GM21529 (cell line): ENCODE results near the gene HDAC1.

Source experiments
- ATAC-seq: cut with Tn5 transposase; IDR thresholded peaks from one replicate; pipeline ENCODE4 v1.9.1; 2021; ENCODE audit not compliant: unreplicated experiment

HDAC1 gene

GRCh38 chr1:32367912-32368635 lies 76.2 kb downstream of the HDAC1 start:
- no peak for ATAC-seq

- no peak for ATAC-seq
These were observed 80.4 kb downstream of the HDAC1 start for GRCh38 chr1:32372149-32372756.

- no peak for ATAC-seq
These were observed 82.2 kb downstream of the HDAC1 start for GRCh38 chr1:32373996-32374592.

- no peak for ATAC-seq
These were observed 84.3 kb downstream of the HDAC1 start for GRCh38 chr1:32376199-32376598.

- ATAC-seq: no peak
These were observed 85.8 kb downstream of the HDAC1 start for GRCh38 chr1:32377541-32378220.

- no peak for ATAC-seq
These were observed 88.2 kb downstream of the HDAC1 start for GRCh38 chr1:32380057-32380456.
